GM23248 (cell line): Measurements from ENCODE around the gene IQCK.

ENCODE experiments used
- EZH2 ChIP-seq: fragments of 200-600 bp; sonication (generic); IDR thresholded peaks from 2 replicates; pipeline ENCODE4 v1.6.1; 2018; ENCODE audit warnings: antibody characterized with exemption, mild to moderate bottlenecking; ENCODE audit not compliant: insufficient read depth, poor library complexity, severe bottlenecking
- EZH2phosphoT487 ChIP-seq: fragments of 200-600 bp; sonication (generic); IDR thresholded peaks from 2 replicates; pipeline ENCODE4 v1.6.1; 2018; ENCODE audit warnings: antibody characterized with exemption, moderate library complexity, mild to moderate bottlenecking, low read depth; ENCODE audit not compliant: insufficient read depth

GRCh38 chr16:19780321-19780720, 62.2 kb downstream of the IQCK start:
- TF ChIP-seq EZH2phosphoT487: no peak
- TF ChIP-seq EZH2: no peak
